Right atrium auricular region (tissue), 2 donors: ENCODE data around the gene HTR1E. TPM values are rescaled to one million over a fixed set of nuclear protein-coding genes. Genes with fewer than 3 reads are reported as not detected.
"Not testable (repeated sequence)": the region's sequence is repeated elsewhere in the genome, so short reads cannot be mapped to it uniquely, and the experiment has no call there.

Source experiments
- DNase-seq: peaks from one replicate; pipeline ENCODE4 v3.0.0-alpha.2; 2019; ENCODE audit warnings: low spot score
- H3K27ac ChIP-seq, 2 donors: fragments of 200-600 bp; sonication (generic); 1 replicate in 1 of 2; 2 replicates in 1 of 2; pipeline ENCODE4 v1.5.1; 2016 to 2019
- H3K27me3 ChIP-seq, 2 donors: fragments of 200-600 bp; sonication (generic); one replicate each; pipeline versions ENCODE4 v1.5.1 to v1.6.0; 2017 to 2019
- H3K36me3 ChIP-seq: fragments of 200-600 bp; sonication (generic); one replicate; pipeline ENCODE4 v1.5.1; 2016
- H3K4me1 ChIP-seq, 2 donors: fragments of 200-600 bp; sonication (generic); one replicate each; pipeline versions ENCODE4 v1.5.1 to v1.6.0; 2017 to 2019
- H3K4me3 ChIP-seq, 2 donors: fragments of 200-600 bp; sonication (generic); 1 replicate in 1 of 2; 2 replicates in 1 of 2; pipeline ENCODE4 v1.5.1; 2017 to 2019; ENCODE audit warnings: mild to moderate bottlenecking in 1 of 2, moderate library complexity in 1 of 2
- H3K9me3 ChIP-seq, 2 donors: fragments of 200-600 bp; sonication (generic); one replicate each; pipeline ENCODE4 v1.5.1; 2019
- total RNA-seq, 2 donors: library from RNA; depleted of rRNA; stranded (reverse); fragments of >200 nt; gene quantifications; one replicate each; pipeline ENCODE4 v1.1.0, GENCODE V29; 2016
- TF ChIP-seq, protein P1 (sequence below), 2 donors: fragments of 200-600 bp; sonication (generic); IDR thresholded peaks; one replicate each; pipeline ENCODE4 v1.5.1; 2019; ENCODE audit warnings: antibody characterized with exemption in 2 of 2

Gene HTR1E, protein sequence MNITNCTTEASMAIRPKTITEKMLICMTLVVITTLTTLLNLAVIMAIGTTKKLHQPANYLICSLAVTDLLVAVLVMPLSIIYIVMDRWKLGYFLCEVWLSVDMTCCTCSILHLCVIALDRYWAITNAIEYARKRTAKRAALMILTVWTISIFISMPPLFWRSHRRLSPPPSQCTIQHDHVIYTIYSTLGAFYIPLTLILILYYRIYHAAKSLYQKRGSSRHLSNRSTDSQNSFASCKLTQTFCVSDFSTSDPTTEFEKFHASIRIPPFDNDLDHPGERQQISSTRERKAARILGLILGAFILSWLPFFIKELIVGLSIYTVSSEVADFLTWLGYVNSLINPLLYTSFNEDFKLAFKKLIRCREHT
- total RNA-seq, result not detected

GRCh38 chr6:86937219-86938079 lies at the start of gene HTR1E:
Gene HTR1E, plus strand, starts transcription at chr6:86937528. Its CDS starts 77,807 bp downstream, at chr6:87015335.
- peaks cover 5 to 13% of the 10 kb centered on the region in 2 donors for H3K27me3 ChIP-seq
- no peaks in the 10 kb centered on the region for H3K9me3 ChIP-seq
- H3K36me3 ChIP-seq, result no peaks in the 10 kb centered on the region
- peaks cover 0 to 11% of the 10 kb centered on the region in 2 donors for H3K4me1 ChIP-seq
- TF ChIP-seq, protein P1, sequence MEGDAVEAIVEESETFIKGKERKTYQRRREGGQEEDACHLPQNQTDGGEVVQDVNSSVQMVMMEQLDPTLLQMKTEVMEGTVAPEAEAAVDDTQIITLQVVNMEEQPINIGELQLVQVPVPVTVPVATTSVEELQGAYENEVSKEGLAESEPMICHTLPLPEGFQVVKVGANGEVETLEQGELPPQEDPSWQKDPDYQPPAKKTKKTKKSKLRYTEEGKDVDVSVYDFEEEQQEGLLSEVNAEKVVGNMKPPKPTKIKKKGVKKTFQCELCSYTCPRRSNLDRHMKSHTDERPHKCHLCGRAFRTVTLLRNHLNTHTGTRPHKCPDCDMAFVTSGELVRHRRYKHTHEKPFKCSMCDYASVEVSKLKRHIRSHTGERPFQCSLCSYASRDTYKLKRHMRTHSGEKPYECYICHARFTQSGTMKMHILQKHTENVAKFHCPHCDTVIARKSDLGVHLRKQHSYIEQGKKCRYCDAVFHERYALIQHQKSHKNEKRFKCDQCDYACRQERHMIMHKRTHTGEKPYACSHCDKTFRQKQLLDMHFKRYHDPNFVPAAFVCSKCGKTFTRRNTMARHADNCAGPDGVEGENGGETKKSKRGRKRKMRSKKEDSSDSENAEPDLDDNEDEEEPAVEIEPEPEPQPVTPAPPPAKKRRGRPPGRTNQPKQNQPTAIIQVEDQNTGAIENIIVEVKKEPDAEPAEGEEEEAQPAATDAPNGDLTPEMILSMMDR (IDR thresholded peaks at IDR 0.05), result peak in 1 of 2 donors; percentile 56
- no peak within 1 kb of the TSS for H3K27ac ChIP-seq
- H3K4me3 ChIP-seq, result peak within 1 kb of the TSS in 1 of 2 donors; percentile 20
- DNase-seq, result no peak

- DNase-seq, result no peak
- no peaks in the 10 kb centered on the region for H3K9me3 ChIP-seq
- H3K27ac ChIP-seq, result no peak overlapping the region
- no peaks in the 10 kb centered on the region for H3K4me1 ChIP-seq
- H3K4me3 ChIP-seq, result no peak overlapping the region
- no peaks in the 10 kb centered on the region for H3K27me3 ChIP-seq
- no peaks in the 10 kb centered on the region for H3K36me3 ChIP-seq
- TF ChIP-seq, protein P1 (IDR thresholded peaks at IDR 0.05), result no peak
These were observed 49.0 kb upstream of the HTR1E start for GRCh38 chr6:86888301-86888700.

DNA sequence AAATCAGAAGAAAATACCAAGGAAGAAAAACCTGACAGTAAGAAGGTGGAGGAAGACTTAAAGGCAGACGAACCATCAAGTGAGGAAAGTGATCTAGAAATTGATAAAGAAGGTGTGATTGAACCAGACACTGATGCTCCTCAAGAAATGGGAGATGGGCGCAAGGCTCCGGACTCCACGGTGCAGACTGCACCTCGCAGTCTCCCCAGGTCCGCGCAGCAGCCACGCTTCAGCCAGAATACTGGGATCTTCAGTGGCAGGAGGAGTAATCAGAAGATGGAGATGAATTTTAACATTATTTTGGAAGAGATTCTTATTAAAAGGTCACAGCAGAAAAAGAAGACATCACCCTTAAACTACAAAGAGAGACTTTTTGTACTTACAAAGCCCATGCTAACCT lies 40.1 kb upstream of the HTR1E start:
- H3K9me3 ChIP-seq, DNase-seq, H3K27ac ChIP-seq, H3K4me1 ChIP-seq, H3K36me3 ChIP-seq, H3K4me3 ChIP-seq, H3K27me3 ChIP-seq: not testable (repeated sequence)

DNA sequence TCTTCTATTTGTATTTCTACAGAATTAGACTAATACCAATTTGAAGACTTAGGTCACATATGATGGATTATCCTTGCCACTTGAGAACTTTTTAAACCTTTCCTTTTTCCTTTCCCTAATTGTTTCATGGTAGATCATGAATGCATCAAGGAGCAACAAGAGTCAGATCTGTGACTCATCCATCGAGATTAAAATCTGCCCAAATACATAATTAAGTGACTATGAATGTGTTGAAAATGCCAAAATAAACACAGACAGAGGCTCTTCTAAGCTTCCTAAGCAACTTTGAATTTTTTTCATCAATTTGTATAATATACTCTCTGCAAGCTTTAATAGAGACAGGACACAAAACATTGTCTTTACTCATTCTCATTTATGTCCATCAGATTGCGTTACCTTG lies 23.5 kb upstream of the HTR1E start:
- H3K27ac ChIP-seq, result no peak overlapping the region
- no peaks in the 10 kb centered on the region for H3K36me3 ChIP-seq
- H3K27me3 ChIP-seq, result no peaks in the 10 kb centered on the region
- no peak for DNase-seq
- H3K4me3 ChIP-seq, result no peak overlapping the region
- no peaks in the 10 kb centered on the region for H3K4me1 ChIP-seq
- H3K9me3 ChIP-seq, result no peaks in the 10 kb centered on the region
- TF ChIP-seq, protein P1 (IDR thresholded peaks at IDR 0.05), result no peak

DNA sequence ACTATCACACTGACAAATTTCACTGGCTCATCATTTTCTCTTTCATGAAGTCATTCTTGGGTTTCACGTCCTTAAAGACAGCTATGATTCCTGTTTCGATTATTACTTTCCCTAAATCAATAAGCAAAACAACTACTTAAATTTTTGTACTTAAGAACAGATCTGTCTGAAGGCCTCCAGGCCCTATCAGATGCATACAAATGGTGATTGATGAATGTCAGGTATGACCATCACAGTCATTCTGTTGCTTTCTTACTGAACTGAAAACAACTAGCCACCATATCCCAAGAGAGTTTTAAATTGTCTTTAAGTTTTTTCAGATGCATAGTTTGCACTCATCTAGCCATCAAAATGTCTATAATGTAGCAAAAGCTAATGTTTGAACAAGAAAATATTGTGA lies 20.9 kb upstream of the HTR1E start:
- Histone ChIP-seq H3K27me3 (no peaks in the 10 kb centered on the region), H3K27ac (no peak overlapping the region), H3K36me3 (no peaks in the 10 kb centered on the region), H3K4me1 (no peaks in the 10 kb centered on the region), H3K4me3 (no peak overlapping the region), H3K9me3 (no peaks in the 10 kb centered on the region)
- DNase-seq, result no peak
- TF ChIP-seq, protein P1 (IDR thresholded peaks at IDR 0.05), result no peak

GRCh38 chr6:86927138-86927537 lies 10.2 kb upstream of the HTR1E start:
- H3K27me3 ChIP-seq, H3K27ac ChIP-seq, H3K9me3 ChIP-seq, DNase-seq, H3K36me3 ChIP-seq, H3K4me3 ChIP-seq, H3K4me1 ChIP-seq: not testable (repeated sequence)

GRCh38 chr6:86927859-86928258 lies 9.5 kb upstream of the HTR1E start:
- H3K27me3 ChIP-seq, H3K9me3 ChIP-seq, H3K27ac ChIP-seq, DNase-seq, H3K36me3 ChIP-seq, H3K4me3 ChIP-seq, H3K4me1 ChIP-seq: not testable (repeated sequence)
